ENCODE results near the gene RAI2. TPM values are rescaled to one million over a fixed set of nuclear protein-coding genes. Genes with fewer than 3 reads are reported as not detected.

RAI2 gene
- total RNA-seq (2022; extraction: Qiagen RNA extraction), result 0.21 to 0.39 TPM (median 0.27 TPM) in 5 replicates

GRCh38 chrX:17860811-17861488, at the start of gene RAI2:
Gene RAI2, minus strand, starts transcription at chrX:17861298. Its CDS starts 59,288 bp downstream, at chrX:17802010.

Other genes starting within 250 kb of the RAI2 start
- 4.5 to 6.2 TPM (median 5.1 TPM) in 5 replicates for gene SCML1, start 123.8 kb downstream of the RAI2 start, total RNA-seq (2022; extraction: Qiagen RNA extraction)

Measured in A549 treated with dexamethasone at 1 μM for 4 hours (cell line).